ENCODE data around the gene KRT73. TPM values are rescaled to one million over a fixed set of nuclear protein-coding genes. Genes with fewer than 3 reads are reported as not detected.

Gene KRT73
- total RNA-seq, 1 donor from 2014 or later = not detected

DNA sequence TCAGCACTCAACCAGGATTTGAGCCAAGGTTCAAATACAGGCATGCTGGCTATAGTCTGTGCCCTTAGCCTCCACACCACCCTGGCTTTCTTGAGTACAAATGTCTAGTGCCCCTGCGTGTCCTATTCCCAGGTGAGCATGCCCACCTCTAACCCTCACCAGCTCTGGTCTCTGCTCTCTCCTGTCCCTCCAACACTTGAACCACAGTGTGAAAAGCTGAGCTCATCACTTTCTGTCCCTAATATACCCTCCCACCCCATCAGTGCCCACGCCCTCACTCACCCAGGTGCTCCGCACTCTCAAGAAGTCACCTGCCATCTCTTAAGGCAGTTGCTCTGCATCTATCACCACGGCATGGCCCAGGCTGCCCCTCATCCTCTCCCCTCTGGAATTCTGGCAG, 58.4 kb downstream of the KRT73 start:
- H3K4me1 Mint-ChIP-seq = no peaks in the 10 kb centered on the region
- DNase-seq (no peak), ATAC-seq (ENCODE audit: low read depth) (no peak)
- TF ChIP-seq, protein P1, sequence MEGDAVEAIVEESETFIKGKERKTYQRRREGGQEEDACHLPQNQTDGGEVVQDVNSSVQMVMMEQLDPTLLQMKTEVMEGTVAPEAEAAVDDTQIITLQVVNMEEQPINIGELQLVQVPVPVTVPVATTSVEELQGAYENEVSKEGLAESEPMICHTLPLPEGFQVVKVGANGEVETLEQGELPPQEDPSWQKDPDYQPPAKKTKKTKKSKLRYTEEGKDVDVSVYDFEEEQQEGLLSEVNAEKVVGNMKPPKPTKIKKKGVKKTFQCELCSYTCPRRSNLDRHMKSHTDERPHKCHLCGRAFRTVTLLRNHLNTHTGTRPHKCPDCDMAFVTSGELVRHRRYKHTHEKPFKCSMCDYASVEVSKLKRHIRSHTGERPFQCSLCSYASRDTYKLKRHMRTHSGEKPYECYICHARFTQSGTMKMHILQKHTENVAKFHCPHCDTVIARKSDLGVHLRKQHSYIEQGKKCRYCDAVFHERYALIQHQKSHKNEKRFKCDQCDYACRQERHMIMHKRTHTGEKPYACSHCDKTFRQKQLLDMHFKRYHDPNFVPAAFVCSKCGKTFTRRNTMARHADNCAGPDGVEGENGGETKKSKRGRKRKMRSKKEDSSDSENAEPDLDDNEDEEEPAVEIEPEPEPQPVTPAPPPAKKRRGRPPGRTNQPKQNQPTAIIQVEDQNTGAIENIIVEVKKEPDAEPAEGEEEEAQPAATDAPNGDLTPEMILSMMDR (IDR thresholded peaks at IDR 0.05) = no peak
- intact Hi-C loops (cut with micrococcal nuclease) = no loop called here
- POLR2A ChIA-PET = no interaction called here
- CTCF ChIA-PET = no interaction called here
- H3K27me3 Mint-ChIP-seq = peaks cover 5% of the 10 kb centered on the region
- H3K27ac Mint-ChIP-seq = no peak overlapping the region
- no peaks in the 10 kb centered on the region for H3K9me3 Mint-ChIP-seq
- H3K4me3 Mint-ChIP-seq = no peak overlapping the region
- H3K36me3 Mint-ChIP-seq (ENCODE audit: low read depth) = no peaks in the 10 kb centered on the region

DNA sequence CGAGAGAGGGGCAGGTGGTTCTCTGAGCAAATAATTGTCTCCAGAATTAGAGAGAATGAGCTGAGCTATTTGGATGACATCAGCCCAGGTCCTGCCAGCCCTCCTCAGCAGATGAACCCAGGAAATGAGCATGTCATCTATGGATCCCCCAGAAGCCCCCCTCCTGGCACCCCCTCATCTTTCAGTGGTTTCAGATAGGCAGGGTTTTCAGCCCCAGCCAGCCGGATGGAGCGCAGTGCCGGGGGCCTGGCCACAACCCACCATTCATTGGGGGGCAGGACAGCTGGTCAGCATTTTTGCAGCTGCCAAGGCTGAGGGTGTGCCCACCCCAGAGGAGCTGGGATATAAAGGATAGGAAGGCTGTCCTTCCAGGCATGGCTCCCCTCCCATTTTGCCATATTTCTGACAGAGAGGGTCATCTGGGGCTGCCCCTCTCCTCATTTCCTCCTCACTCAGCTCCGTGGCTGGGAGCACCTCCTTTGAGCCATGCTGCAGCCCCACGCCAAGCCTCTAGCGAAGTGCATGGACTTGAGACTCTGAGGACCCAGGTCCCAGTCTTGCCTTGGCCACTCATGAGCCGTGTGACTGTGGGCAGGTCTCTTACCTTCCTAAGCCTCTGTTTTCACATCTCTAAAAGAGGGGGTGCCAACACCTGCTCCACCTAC, 59.4 kb downstream of the KRT73 start:
- no peaks in the 10 kb centered on the region for H3K4me1 Mint-ChIP-seq
- no peak overlapping the region for H3K27ac Mint-ChIP-seq

More for the DNA sequence above, 59.4 kb downstream of the KRT73 start:
- ChIA-PET CTCF (no interaction called here), POLR2A (no interaction called here)
- intact Hi-C loops (cut with micrococcal nuclease) = no loop called here
- ATAC-seq (ENCODE audit: low read depth) = no peak
- Mint-ChIP-seq H3K9me3 (no peaks in the 10 kb centered on the region), H3K36me3 (ENCODE audit: low read depth) (no peaks in the 10 kb centered on the region), H3K27me3 (peaks cover 5% of the 10 kb centered on the region), H3K4me3 (no peak overlapping the region)
- TF ChIP-seq, protein P1 (IDR thresholded peaks at IDR 0.05) = no peak
- DNase-seq = no peak

Other genes with a start within 250 kb of the KRT73 start
- not detected in 2 replicates for gene KRT84, start 232.9 kb downstream of the KRT73 start, total RNA-seq
- gene KRT82, start 212.2 kb downstream of the KRT73 start, total RNA-seq = not detected in 2 replicates
- not detected in 2 replicates for gene KRT75, start 184.2 kb downstream of the KRT73 start, total RNA-seq
- gene KRT6B, start 166.4 kb downstream of the KRT73 start, total RNA-seq = not detected in 2 replicates
- gene KRT6C, start 144.8 kb downstream of the KRT73 start, total RNA-seq = not detected in 2 replicates
- not detected in 2 replicates for gene KRT6A, start 125.3 kb downstream of the KRT73 start, total RNA-seq
- gene KRT5, start 98.2 kb downstream of the KRT73 start, total RNA-seq = not detected in 2 replicates
- gene KRT71, start 65.4 kb downstream of the KRT73 start, total RNA-seq = not detected in 2 replicates
- not detected in 2 replicates for gene KRT74, start 44.7 kb downstream of the KRT73 start, total RNA-seq
- gene KRT72, start 17.1 kb downstream of the KRT73 start, total RNA-seq = not detected in 2 replicates
- not detected in 2 replicates for gene KRT2, start 33.7 kb upstream of the KRT73 start, total RNA-seq
- gene KRT1, start 61.8 kb upstream of the KRT73 start, total RNA-seq = not detected in 2 replicates
- not detected in 2 replicates for gene KRT77, start 85.0 kb upstream of the KRT73 start, total RNA-seq
- gene KRT76, start 158.8 kb upstream of the KRT73 start, total RNA-seq = not detected in 2 replicates
- not detected in 2 replicates for gene KRT3, start 177.6 kb upstream of the KRT73 start, total RNA-seq
- not detected in 2 replicates for gene KRT4, start 195.6 kb upstream of the KRT73 start, total RNA-seq
- not detected in 2 replicates for gene KRT79, start 215.8 kb upstream of the KRT73 start, total RNA-seq
- gene KRT78, start 230.4 kb upstream of the KRT73 start, total RNA-seq = not detected in 2 replicates

Measured in activated B cell treated with CpG ODN at 0.5 μM for 24 hours (primary cell).